Measurements from ENCODE around the gene NUP62. TPM values are rescaled to one million over a fixed set of nuclear protein-coding genes. Genes with fewer than 3 reads are reported as not detected.

Gene NUP62
- total RNA-seq, 4 donors from 2014 or later = 34.5 to 40.1 (median 34.9) TPM

DNA sequence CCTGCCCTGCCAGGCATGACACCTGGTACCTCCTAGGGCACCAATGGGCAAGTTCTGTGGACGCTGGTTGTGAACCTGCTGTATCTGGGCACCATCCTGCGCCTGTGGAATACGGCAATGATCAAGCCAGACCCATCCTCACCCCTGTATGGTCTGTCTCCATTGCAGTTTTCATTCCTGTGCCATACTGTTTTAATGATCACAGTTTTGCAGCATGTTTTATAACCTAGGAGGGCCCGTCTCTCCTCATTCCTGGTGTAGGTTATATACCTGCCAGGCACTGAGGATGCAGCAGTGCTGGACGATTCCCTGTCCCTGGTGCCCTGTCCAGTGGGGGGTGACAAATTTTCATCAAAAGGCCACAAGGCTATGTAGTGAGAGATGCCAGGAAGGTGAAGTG lies 46.2 kb downstream of the NUP62 start:
- no peak overlapping the region for H3K27ac ChIP-seq
- H3K36me3 ChIP-seq = peaks cover 45 to 95% (median 59%) of the 10 kb centered on the region in 3 donors
- intact Hi-C loops (cut with DNase I) = no loop called here
- no peaks in the 10 kb centered on the region for H3K27me3 ChIP-seq
- peaks cover 6 to 21% (median 11%) of the 10 kb centered on the region in 3 donors for H3K4me1 ChIP-seq
- TF ChIP-seq POLR2A (IDR thresholded peaks at IDR 0.05) = no peak
- TF ChIP-seq, protein P1, sequence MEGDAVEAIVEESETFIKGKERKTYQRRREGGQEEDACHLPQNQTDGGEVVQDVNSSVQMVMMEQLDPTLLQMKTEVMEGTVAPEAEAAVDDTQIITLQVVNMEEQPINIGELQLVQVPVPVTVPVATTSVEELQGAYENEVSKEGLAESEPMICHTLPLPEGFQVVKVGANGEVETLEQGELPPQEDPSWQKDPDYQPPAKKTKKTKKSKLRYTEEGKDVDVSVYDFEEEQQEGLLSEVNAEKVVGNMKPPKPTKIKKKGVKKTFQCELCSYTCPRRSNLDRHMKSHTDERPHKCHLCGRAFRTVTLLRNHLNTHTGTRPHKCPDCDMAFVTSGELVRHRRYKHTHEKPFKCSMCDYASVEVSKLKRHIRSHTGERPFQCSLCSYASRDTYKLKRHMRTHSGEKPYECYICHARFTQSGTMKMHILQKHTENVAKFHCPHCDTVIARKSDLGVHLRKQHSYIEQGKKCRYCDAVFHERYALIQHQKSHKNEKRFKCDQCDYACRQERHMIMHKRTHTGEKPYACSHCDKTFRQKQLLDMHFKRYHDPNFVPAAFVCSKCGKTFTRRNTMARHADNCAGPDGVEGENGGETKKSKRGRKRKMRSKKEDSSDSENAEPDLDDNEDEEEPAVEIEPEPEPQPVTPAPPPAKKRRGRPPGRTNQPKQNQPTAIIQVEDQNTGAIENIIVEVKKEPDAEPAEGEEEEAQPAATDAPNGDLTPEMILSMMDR (IDR thresholded peaks at IDR 0.05) = no peak
- no peak overlapping the region for H3K4me3 ChIP-seq
- 91 to 92% methylated on average over 2 to 5 of the region's 5 CpGs for WGBS, 2 donors
- peaks cover 0 to 6% (median 0%) of the 10 kb centered on the region in 3 donors for H3K9me3 ChIP-seq
- DNase-seq = no peak

DNA sequence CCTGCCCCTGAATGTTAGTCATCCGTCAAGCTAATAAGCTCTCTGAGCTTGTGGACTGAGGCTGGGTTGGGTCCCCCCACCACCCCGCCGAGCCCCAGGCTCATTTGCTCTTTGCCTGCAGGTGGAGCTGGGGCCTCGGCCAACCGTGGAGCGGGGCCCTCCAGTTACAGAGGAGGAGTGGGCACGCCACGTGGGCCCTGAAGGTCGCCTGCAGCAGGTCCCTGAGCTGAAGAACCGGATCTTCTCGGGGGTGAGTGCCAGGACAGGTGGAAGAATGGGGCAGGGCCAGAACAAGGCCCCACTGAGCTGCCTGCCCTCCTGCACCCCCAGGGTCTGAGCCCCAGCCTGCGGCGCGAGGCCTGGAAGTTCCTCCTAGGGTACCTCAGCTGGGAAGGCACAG lies 46.7 kb downstream of the NUP62 start:
- WGBS, 2 donors = 100% methylated on average over 3 of the region's 14 CpGs; no CpG with 5 or more reads in 1 of the 2 donors

DNA sequence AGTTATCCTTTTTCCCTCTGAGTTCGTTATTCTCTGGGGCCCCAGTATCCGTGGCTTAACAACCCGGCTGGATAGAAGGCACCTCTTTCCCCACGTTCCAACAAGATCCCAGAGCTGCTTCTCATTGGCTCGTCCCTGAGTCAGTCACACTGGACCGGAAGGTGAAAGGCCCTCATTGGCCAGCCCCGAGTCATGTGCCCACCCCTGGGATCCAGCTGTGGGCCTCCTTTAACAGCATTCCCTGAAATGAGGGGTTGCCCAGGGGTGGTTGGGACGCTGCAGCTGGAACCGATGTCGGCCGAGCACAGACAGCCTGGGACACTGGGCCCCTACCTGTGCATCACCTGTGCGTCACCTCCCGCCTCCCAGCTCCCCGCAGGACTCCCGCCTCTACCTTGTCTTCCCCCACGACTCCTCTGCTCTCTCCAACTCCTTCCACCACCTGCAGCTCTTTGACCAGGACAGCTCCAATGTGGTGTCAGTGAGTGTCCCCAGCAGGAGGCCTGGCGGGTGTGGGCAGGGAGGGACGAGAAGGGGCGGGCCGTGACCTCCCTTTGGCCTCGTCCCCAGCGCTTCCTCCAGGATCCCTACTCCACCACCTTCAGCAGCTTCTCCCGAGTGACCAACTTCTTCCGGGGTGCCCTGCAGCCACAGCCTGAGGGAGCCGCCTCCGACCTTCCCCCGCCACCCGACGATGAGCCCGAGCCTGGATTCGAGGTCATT lies 47.5 kb downstream of the NUP62 start:
- WGBS, 2 donors = 88 to 90% methylated on average over 23 to 30 of the region's 31 CpGs

More for the DNA sequence above, 46.7 kb downstream of the NUP62 start:
- no peak overlapping the region for H3K27ac ChIP-seq
- intact Hi-C loops (cut with DNase I) = no loop called here
- H3K36me3 ChIP-seq = peaks cover 45 to 91% (median 59%) of the 10 kb centered on the region in 3 donors
- H3K9me3 ChIP-seq = peaks cover 0 to 6% (median 0%) of the 10 kb centered on the region in 3 donors
- H3K27me3 ChIP-seq = no peaks in the 10 kb centered on the region
- H3K4me3 ChIP-seq = no peak overlapping the region
- TF ChIP-seq POLR2A (IDR thresholded peaks at IDR 0.05) = no peak
- TF ChIP-seq, protein P1 (IDR thresholded peaks at IDR 0.05) = no peak
- H3K4me1 ChIP-seq = peaks cover 6 to 18% (median 12%) of the 10 kb centered on the region in 3 donors
- DNase-seq = no peak

DNA sequence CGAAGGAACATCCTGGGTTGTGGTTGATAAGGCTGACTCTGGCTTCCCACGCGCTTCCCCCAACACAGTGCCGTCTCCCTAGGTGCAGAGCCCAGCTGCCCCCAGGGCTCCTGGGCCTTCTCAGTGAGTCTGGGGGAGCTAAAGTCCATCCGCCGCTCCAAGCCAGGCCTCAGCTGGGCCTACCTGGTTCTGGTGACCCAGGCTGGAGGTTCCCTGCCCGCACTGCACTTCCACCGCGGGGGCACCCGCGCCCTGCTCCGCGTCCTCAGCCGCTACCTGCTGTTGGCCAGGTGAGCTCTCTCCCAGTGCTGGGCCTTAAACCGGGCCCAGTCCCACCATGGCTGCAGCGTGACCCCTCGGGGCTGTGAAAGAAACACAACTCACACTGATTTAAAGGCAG lies 48.1 kb downstream of the NUP62 start:
- no peak overlapping the region for H3K27ac ChIP-seq
- H3K27me3 ChIP-seq = no peaks in the 10 kb centered on the region
- H3K4me1 ChIP-seq = peaks cover 6 to 13% (median 12%) of the 10 kb centered on the region in 3 donors
- H3K4me3 ChIP-seq = no peak overlapping the region
- TF ChIP-seq, protein P1 (IDR thresholded peaks at IDR 0.05) = no peak
- no peak for TF ChIP-seq POLR2A (IDR thresholded peaks at IDR 0.05)
- peaks cover 45 to 76% (median 59%) of the 10 kb centered on the region in 3 donors for H3K36me3 ChIP-seq
- WGBS, 2 donors = 98 to 100% methylated on average over 6 to 14 of the region's 17 CpGs
- peaks cover 0 to 6% (median 0%) of the 10 kb centered on the region in 3 donors for H3K9me3 ChIP-seq
- DNase-seq = no peak
- intact Hi-C loops (cut with DNase I) = no loop called here

More for the DNA sequence above, 47.5 kb downstream of the NUP62 start:
- peaks cover 6 to 13% (median 12%) of the 10 kb centered on the region in 3 donors for H3K4me1 ChIP-seq
- peaks cover 45 to 82% (median 59%) of the 10 kb centered on the region in 3 donors for H3K36me3 ChIP-seq
- intact Hi-C loops (cut with DNase I) = no loop called here
- H3K4me3 ChIP-seq = no peak overlapping the region
- H3K9me3 ChIP-seq = peaks cover 0 to 6% (median 0%) of the 10 kb centered on the region in 3 donors
- no peaks in the 10 kb centered on the region for H3K27me3 ChIP-seq
- H3K27ac ChIP-seq = no peak overlapping the region
- no peak for DNase-seq
- no peak for TF ChIP-seq POLR2A (IDR thresholded peaks at IDR 0.05)
- TF ChIP-seq, protein P1 (IDR thresholded peaks at IDR 0.05) = no peak

DNA sequence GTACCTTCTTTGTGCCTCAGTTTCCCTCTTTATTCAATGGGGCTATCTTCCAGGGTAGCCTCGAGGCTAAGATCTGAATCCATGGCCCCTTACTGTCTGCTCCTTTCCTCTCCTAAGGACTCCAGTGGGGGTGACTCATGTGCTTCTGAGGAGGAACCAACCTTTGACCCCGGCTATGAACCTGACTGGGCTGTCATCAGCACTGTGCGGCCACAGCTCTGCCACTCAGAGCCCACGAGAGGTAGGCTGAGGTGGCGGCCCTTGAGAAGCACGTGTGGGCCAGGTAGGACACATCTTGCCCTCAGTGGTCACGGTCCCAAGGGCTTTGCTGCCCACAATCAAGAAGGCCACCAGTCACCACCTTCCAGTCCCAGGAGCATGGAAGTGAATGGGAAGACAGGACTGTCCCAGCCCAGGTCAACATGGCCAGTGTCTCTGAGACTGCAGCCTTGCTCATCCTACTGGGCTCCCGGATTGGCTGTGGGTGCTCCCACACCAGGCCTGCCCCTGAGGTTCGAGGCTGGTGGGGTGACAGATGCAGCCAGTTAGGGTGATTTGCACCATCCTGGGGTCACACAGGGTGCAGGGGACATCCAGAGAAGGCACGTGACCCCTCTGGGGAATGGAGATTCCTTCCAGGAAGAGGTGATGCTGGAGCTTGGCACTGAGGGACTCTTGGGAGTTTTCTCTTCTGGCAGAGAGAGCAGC lies 49.0 kb downstream of the NUP62 start:
- H3K36me3 ChIP-seq = peaks cover 45 to 67% (median 59%) of the 10 kb centered on the region in 3 donors
- no peak overlapping the region for H3K27ac ChIP-seq
- H3K9me3 ChIP-seq = peaks cover 0 to 6% (median 0%) of the 10 kb centered on the region in 3 donors
- peaks cover 12 to 20% (median 16%) of the 10 kb centered on the region in 3 donors for H3K4me1 ChIP-seq
- H3K4me3 ChIP-seq = no peak overlapping the region
- intact Hi-C loops (cut with DNase I) = no loop called here
- H3K27me3 ChIP-seq = no peaks in the 10 kb centered on the region
- WGBS, 2 donors = 93 to 100% methylated on average over 1 to 3 of the region's 10 CpGs
- DNase-seq = no peak
- TF ChIP-seq, protein P1 (IDR thresholded peaks at IDR 0.05) = no peak
- TF ChIP-seq POLR2A (IDR thresholded peaks at IDR 0.05) = no peak
